ENCODE measurements around the gene SLC25A30. TPM values are rescaled to one million over a fixed set of nuclear protein-coding genes. Genes with fewer than 3 reads are reported as not detected.
A peak's percentile ranks its signal among the peaks of the same experiment; 100 is the strongest.

Gene SLC25A30
- total and polyA plus RNA-seq, 9 of the 15 experiments (the other 6 are each of a cell fraction or from before 2014, with no cell fraction given): 1.1 to 11.1 (median 5.6) TPM

DNA sequence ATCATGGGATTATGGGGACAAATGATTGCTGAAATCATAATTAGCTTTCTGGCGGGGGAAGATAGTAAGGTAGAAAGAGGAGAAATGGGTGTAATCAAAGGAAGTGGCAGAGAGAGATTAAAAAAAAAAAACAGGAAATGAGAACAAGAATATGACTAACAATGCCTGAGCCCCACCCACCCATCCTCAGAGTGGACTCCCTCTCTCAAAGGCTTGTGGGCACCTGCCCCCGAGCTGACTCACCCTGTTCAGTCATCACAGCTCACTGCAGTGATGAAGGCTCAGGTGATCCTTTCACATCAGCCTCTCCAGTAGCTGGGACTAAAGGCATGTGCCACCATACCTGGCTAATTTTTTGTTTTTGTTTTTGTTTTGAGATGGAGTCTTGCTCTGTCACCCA is 50.8 kb downstream of the SLC25A30 start (continued):
- TF ChIP-seq ZBTB8A (IDR thresholded peaks at IDR 0.05; ENCODE audit: partially characterized antibody): no peak
- no peak for TF ChIP-seq CBX3 (IDR thresholded peaks at IDR 0.05; ENCODE audit: borderline replicate concordance in 1 of 2, low read length in 2 of 2)
- TF ChIP-seq SPI1 (IDR thresholded peaks at IDR 0.05; ENCODE audit: borderline replicate concordance, low read depth, low read length): peak; percentile 33; the same call in 1 of the 2 replicates
- TF ChIP-seq HOXB6 (CRISPR knock-in tag; IDR thresholded peaks at IDR 0.05; ENCODE audit: borderline replicate concordance): no peak
- TF ChIP-seq ZEB2 (IDR thresholded peaks at IDR 0.05): peak; percentile 93
- peak; percentile 86 for TF ChIP-seq JUND (IDR thresholded peaks at IDR 0.05; ENCODE audit: borderline replicate concordance, low read depth, low read length)
- TF ChIP-seq JUND (tag; IDR thresholded peaks at IDR 0.05; ENCODE audit: borderline replicate concordance, low read depth, low read length): peak; percentile 71; the same call in 1 of the 3 replicates
- TF ChIP-seq NCOR1 (IDR thresholded peaks at IDR 0.05): peak; percentile 25; the same call in 1 of the 2 replicates
- TF ChIP-seq SMARCA4 (IDR thresholded peaks at IDR 0.05): peak; percentile 67
- TF ChIP-seq RBM39 (optimal IDR thresholded peaks at IDR 0.05; ENCODE audit: low read depth, low read length): no peak
- TF ChIP-seq, protein P1, sequence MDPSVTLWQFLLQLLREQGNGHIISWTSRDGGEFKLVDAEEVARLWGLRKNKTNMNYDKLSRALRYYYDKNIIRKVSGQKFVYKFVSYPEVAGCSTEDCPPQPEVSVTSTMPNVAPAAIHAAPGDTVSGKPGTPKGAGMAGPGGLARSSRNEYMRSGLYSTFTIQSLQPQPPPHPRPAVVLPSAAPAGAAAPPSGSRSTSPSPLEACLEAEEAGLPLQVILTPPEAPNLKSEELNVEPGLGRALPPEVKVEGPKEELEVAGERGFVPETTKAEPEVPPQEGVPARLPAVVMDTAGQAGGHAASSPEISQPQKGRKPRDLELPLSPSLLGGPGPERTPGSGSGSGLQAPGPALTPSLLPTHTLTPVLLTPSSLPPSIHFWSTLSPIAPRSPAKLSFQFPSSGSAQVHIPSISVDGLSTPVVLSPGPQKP (CRISPR knock-in tag; IDR thresholded peaks at IDR 0.05): no peak
- TF ChIP-seq GABPA (tag; conservative IDR thresholded peaks at IDR 0.05; ENCODE audit: low read depth): 0 out of 2 replicates have a peak, but pooled peaks have one; percentile 17
- no peak for TF ChIP-seq OTX1 (CRISPR knock-in tag; IDR thresholded peaks at IDR 0.05)
- TF ChIP-seq CBFA2T3 (IDR thresholded peaks at IDR 0.05): peak; percentile 80
- TF ChIP-seq RFX7 (CRISPR knock-in tag; IDR thresholded peaks at IDR 0.05): no peak
- TF ChIP-seq C11orf30 (IDR thresholded peaks at IDR 0.05; ENCODE audit: low read depth): 0 out of 2 replicates have a peak, but pooled peaks have one; percentile 4
- no peak for TF ChIP-seq ZNF134 (CRISPR knock-in tag; conservative IDR thresholded peaks at IDR 0.05)
- TF ChIP-seq NBN (IDR thresholded peaks at IDR 0.05; ENCODE audit: low read depth): no peak
- TF ChIP-seq, protein P2, sequence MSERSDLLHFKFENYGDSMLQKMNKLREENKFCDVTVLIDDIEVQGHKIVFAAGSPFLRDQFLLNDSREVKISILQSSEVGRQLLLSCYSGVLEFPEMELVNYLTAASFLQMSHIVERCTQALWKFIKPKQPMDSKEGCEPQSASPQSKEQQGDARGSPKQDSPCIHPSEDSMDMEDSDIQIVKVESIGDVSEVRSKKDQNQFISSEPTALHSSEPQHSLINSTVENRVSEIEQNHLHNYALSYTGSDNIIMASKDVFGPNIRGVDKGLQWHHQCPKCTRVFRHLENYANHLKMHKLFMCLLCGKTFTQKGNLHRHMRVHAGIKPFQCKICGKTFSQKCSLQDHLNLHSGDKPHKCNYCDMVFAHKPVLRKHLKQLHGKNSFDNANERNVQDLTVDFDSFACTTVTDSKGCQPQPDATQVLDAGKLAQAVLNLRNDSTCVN (CRISPR knock-in tag; IDR thresholded peaks at IDR 0.05): no peak
- TF ChIP-seq BHLHE40 (IDR thresholded peaks at IDR 0.05; ENCODE audit: low read length): peak; percentile 36; the same call in 1 of the 2 replicates
- TF ChIP-seq, protein P3, sequence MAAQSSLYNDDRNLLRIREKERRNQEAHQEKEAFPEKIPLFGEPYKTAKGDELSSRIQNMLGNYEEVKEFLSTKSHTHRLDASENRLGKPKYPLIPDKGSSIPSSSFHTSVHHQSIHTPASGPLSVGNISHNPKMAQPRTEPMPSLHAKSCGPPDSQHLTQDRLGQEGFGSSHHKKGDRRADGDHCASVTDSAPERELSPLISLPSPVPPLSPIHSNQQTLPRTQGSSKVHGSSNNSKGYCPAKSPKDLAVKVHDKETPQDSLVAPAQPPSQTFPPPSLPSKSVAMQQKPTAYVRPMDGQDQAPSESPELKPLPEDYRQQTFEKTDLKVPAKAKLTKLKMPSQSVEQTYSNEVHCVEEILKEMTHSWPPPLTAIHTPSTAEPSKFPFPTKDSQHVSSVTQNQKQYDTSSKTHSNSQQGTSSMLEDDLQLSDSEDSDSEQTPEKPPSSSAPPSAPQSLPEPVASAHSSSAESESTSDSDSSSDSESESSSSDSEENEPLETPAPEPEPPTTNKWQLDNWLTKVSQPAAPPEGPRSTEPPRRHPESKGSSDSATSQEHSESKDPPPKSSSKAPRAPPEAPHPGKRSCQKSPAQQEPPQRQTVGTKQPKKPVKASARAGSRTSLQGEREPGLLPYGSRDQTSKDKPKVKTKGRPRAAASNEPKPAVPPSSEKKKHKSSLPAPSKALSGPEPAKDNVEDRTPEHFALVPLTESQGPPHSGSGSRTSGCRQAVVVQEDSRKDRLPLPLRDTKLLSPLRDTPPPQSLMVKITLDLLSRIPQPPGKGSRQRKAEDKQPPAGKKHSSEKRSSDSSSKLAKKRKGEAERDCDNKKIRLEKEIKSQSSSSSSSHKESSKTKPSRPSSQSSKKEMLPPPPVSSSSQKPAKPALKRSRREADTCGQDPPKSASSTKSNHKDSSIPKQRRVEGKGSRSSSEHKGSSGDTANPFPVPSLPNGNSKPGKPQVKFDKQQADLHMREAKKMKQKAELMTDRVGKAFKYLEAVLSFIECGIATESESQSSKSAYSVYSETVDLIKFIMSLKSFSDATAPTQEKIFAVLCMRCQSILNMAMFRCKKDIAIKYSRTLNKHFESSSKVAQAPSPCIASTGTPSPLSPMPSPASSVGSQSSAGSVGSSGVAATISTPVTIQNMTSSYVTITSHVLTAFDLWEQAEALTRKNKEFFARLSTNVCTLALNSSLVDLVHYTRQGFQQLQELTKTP (IDR thresholded peaks at IDR 0.05; ENCODE audit: low read depth in 1 of 2, partially characterized antibody in 2 of 2): peak in 1 of 2 experiments; percentile 17
- peak; percentile 81 for TF ChIP-seq ZNF384 (IDR thresholded peaks at IDR 0.05; ENCODE audit: low read depth, low read length)
- TF ChIP-seq MEF2D (tag; conservative IDR thresholded peaks at IDR 0.05; ENCODE audit: low read depth): no peak
- no peak for TF ChIP-seq GTF2F1 (IDR thresholded peaks at IDR 0.05; ENCODE audit: low read depth, low read length)
- no peak for TF ChIP-seq KLF1 (tag; IDR thresholded peaks at IDR 0.05)
- TF ChIP-seq FOSL1 (tag; conservative IDR thresholded peaks at IDR 0.05): peak; percentile 79
- no peak for TF ChIP-seq ZSCAN32 (CRISPR knock-in tag; IDR thresholded peaks at IDR 0.05)

Measured in K562 (cell line).